Mesodermal cell (in vitro differentiated cells): ENCODE data around the gene VAC14.
A peak's percentile ranks its signal among the peaks of the same experiment; 100 is the strongest.

Experiments used
- H3K27ac ChIP-seq: 2 replicates; pipeline ENCODE4 v1.7.0; 2013; ENCODE audit warnings: mild to moderate bottlenecking, low read depth, low read length, moderate library complexity; ENCODE audit not compliant: severe bottlenecking
- H3K36me3 ChIP-seq: 2 replicates; pipeline ENCODE4 v1.7.1; 2013; ENCODE audit warnings: mild to moderate bottlenecking, low read length, moderate library complexity; ENCODE audit not compliant: control insufficient read depth, insufficient read depth
- H3K4me1 ChIP-seq: one replicate; pipeline ENCODE4 v1.7.1; 2013; ENCODE audit warnings: mild to moderate bottlenecking, low read length; ENCODE audit not compliant: insufficient read depth, control insufficient read depth, poor library complexity, severe bottlenecking
- H3K4me3 ChIP-seq: 2 replicates; pipeline ENCODE4 v1.7.0; 2013; ENCODE audit warnings: low read length, control low read depth, mild to moderate bottlenecking; ENCODE audit not compliant: insufficient read depth, poor library complexity, severe bottlenecking; ENCODE audit errors: extremely low read depth
- H3K9me3 ChIP-seq: 2 replicates; pipeline ENCODE4 v1.7.1; 2013; ENCODE audit warnings: mild to moderate bottlenecking, low read length, moderate library complexity; ENCODE audit not compliant: control insufficient read depth
- WGBS, 2 experiments: methylation state at CpG; one replicate each; pipeline ENCODE4 v1.1.5; 2013; ENCODE audit warnings: missing lambda C conversion rate in 2 of 2; ENCODE audit not compliant: insufficient coverage in 2 of 2; 5-methylcytosine and 5-hydroxymethylcytosine counted together

VAC14 gene

GRCh38 chr16:70696355-70696754, 104.6 kb downstream of the VAC14 start:
- H3K36me3 ChIP-seq: peaks cover 15% of the 10 kb centered on the region
- H3K9me3 ChIP-seq: no peaks in the 10 kb centered on the region
- 95 to 100% methylated on average over 4 to 8 of the region's 8 CpGs for WGBS, 2 experiments
- H3K4me1 ChIP-seq: peaks cover 66% of the 10 kb centered on the region
- H3K4me3 ChIP-seq: no peak overlapping the region
- no peak overlapping the region for H3K27ac ChIP-seq

GRCh38 chr16:70695331-70696070, 105.5 kb downstream of the VAC14 start:
- 78 to 80% methylated on average over 8 to 11 of the region's 14 CpGs for WGBS, 2 experiments
- Histone ChIP-seq H3K4me1 (peaks cover 67% of the 10 kb centered on the region), H3K4me3 (no peak overlapping the region), H3K36me3 (peaks cover 15% of the 10 kb centered on the region), H3K27ac (peak overlapping the region; percentile 5), H3K9me3 (no peaks in the 10 kb centered on the region)

GRCh38 chr16:70694868-70695218, 106.1 kb downstream of the VAC14 start:
- Histone ChIP-seq H3K36me3 (peaks cover 15% of the 10 kb centered on the region), H3K4me1 (peaks cover 66% of the 10 kb centered on the region)
- WGBS, 2 experiments: 89 to 93% methylated on average over 3 to 4 of the region's 4 CpGs

GRCh38 chr16:70694088-70694867, 106.7 kb downstream of the VAC14 start:
- Histone ChIP-seq H3K9me3 (no peaks in the 10 kb centered on the region), H3K4me3 (no peak overlapping the region), H3K4me1 (peaks cover 66% of the 10 kb centered on the region), H3K36me3 (peaks cover 11% of the 10 kb centered on the region), H3K27ac (peak overlapping the region; percentile 84)
- WGBS, 2 experiments: 54 to 63% methylated on average over 13 to 17 of the region's 17 CpGs

More at GRCh38 chr16:70694868-70695218, 106.1 kb downstream of the VAC14 start:
- Histone ChIP-seq H3K4me3 (no peak overlapping the region), H3K9me3 (no peaks in the 10 kb centered on the region), H3K27ac (peak overlapping the region; percentile 84)

- H3K4me1 ChIP-seq: peaks cover 73% of the 10 kb centered on the region
These were observed 107.9 kb downstream of the VAC14 start for GRCh38 chr16:70692873-70693671.

GRCh38 chr16:70692130-70692872, 108.7 kb downstream of the VAC14 start:
- Histone ChIP-seq H3K36me3 (no peaks in the 10 kb centered on the region), H3K4me1 (peaks cover 74% of the 10 kb centered on the region), H3K27ac (peak overlapping the region; percentile 69), H3K4me3 (no peak overlapping the region), H3K9me3 (no peaks in the 10 kb centered on the region)
- WGBS, 2 experiments: 90 to 91% methylated on average over 9 to 10 of the region's 14 CpGs

More at GRCh38 chr16:70692873-70693671, 107.9 kb downstream of the VAC14 start:
- WGBS, 2 experiments: 93% methylated on average over 21 to 27 of the region's 29 CpGs
- peaks cover 1% of the 10 kb centered on the region for H3K36me3 ChIP-seq
- H3K4me3 ChIP-seq: no peak overlapping the region
- peak overlapping the region; percentile 84 for H3K27ac ChIP-seq
- no peaks in the 10 kb centered on the region for H3K9me3 ChIP-seq

- Histone ChIP-seq H3K4me1 (peaks cover 72% of the 10 kb centered on the region), H3K27ac (peak overlapping the region; percentile 69)
- WGBS, 2 experiments: 90 to 92% methylated on average over 24 to 25 of the region's 26 CpGs
These were observed 109.5 kb downstream of the VAC14 start for GRCh38 chr16:70691223-70692129.

GRCh38 chr16:70689970-70690891, 110.7 kb downstream of the VAC14 start:
- no peaks in the 10 kb centered on the region for H3K36me3 ChIP-seq
- peaks cover 67% of the 10 kb centered on the region for H3K4me1 ChIP-seq
- no peaks in the 10 kb centered on the region for H3K9me3 ChIP-seq
- WGBS, 2 experiments: 88 to 97% methylated on average over 14 to 15 of the region's 16 CpGs
- H3K4me3 ChIP-seq: no peak overlapping the region
- H3K27ac ChIP-seq: no peak overlapping the region

More at GRCh38 chr16:70691223-70692129, 109.5 kb downstream of the VAC14 start:
- H3K36me3 ChIP-seq: no peaks in the 10 kb centered on the region
- no peaks in the 10 kb centered on the region for H3K9me3 ChIP-seq
- H3K4me3 ChIP-seq: no peak overlapping the region
